H1 (cell line): Measurements from ENCODE around the gene S100A13. TPM values are rescaled to one million over a fixed set of nuclear protein-coding genes. Genes with fewer than 3 reads are reported as not detected.

Source experiments
- CBX8 ChIP-seq: fragments of 300-800, 300-1000 bp; sonication (generic); IDR thresholded peaks from 2 replicates; pipeline ENCODE4 v1.7.1; 2016; ENCODE audit warnings: low read depth, low read length, borderline replicate concordance
- CEBPB ChIP-seq: IDR thresholded peaks from 2 replicates; pipeline ENCODE4 v1.6.1; 2012; ENCODE audit warnings: low read depth, low read length
- CREB1 ChIP-seq: IDR thresholded peaks from 2 replicates; pipeline ENCODE4 v1.6.1; 2012; ENCODE audit warnings: inconsistent platforms
- EGR1 ChIP-seq: IDR thresholded peaks from 2 replicates; pipeline ENCODE4 v1.6.1; 2011; ENCODE audit warnings: low read depth, low read length, borderline replicate concordance
- JUN ChIP-seq: IDR thresholded peaks from 2 replicates; pipeline ENCODE4 v1.6.1; 2011; ENCODE audit warnings: low read depth, mild to moderate bottlenecking, improper control_type of control experiment, low read length
- JUND ChIP-seq: IDR thresholded peaks from 2 replicates; pipeline ENCODE4 v1.6.1; 2011; ENCODE audit warnings: mild to moderate bottlenecking, improper control_type of control experiment, low read length
- KDM4A ChIP-seq: IDR thresholded peaks from one replicate; pipeline ENCODE4 v1.7.1; 2012; ENCODE audit warnings: low read depth, mild to moderate bottlenecking, moderate library complexity, low read length, inconsistent platforms; ENCODE audit not compliant: severe bottlenecking
- KDM5A ChIP-seq: fragments of 200-600 bp; IDR thresholded peaks from 2 replicates; pipeline ENCODE4 v1.7.1; 2012; ENCODE audit warnings: mild to moderate bottlenecking, low read length, inconsistent platforms, mixed read lengths
- MAFK ChIP-seq: IDR thresholded peaks from 2 replicates; pipeline ENCODE4 v1.6.1; 2012; ENCODE audit warnings: low read depth, mild to moderate bottlenecking, improper control_type of control experiment, low read length
- NANOG ChIP-seq: IDR thresholded peaks from 2 replicates; pipeline ENCODE4 v1.6.1; 2011; ENCODE audit warnings: low read length, low read depth, mild to moderate bottlenecking, inconsistent platforms; ENCODE audit not compliant: insufficient read depth, poor library complexity, severe bottlenecking
- NRF1 ChIP-seq: IDR thresholded peaks from 2 replicates; pipeline ENCODE4 v1.6.1; 2011; ENCODE audit warnings: mild to moderate bottlenecking, low read depth, low read length, improper control_type of control experiment
- PHF8 ChIP-seq: fragments of 200-600 bp; sonication (generic); conservative IDR thresholded peaks from 2 replicates; pipeline ENCODE4 v1.7.1; 2012; ENCODE audit warnings: low read depth, mild to moderate bottlenecking, inconsistent platforms, low read length, moderate library complexity
- POU5F1 ChIP-seq: IDR thresholded peaks from 2 replicates; pipeline ENCODE4 v1.6.1; 2011; ENCODE audit warnings: low read depth, mild to moderate bottlenecking, low read length, moderate library complexity
- RFX5 ChIP-seq: IDR thresholded peaks from 2 replicates; pipeline ENCODE4 v1.6.1; 2011; ENCODE audit warnings: low read depth, low read length, improper control_type of control experiment, borderline replicate concordance
- RXRA ChIP-seq: IDR thresholded peaks from 2 replicates; pipeline ENCODE4 v1.6.1; 2011; ENCODE audit warnings: low read depth, mild to moderate bottlenecking, low read length, moderate library complexity; ENCODE audit not compliant: insufficient read depth
- SAP30 ChIP-seq: fragments of 300-600 bp; sonication (generic); IDR thresholded peaks from 2 replicates; pipeline ENCODE4 v1.7.1; 2012; ENCODE audit warnings: low read length, moderate library complexity, mild to moderate bottlenecking, inconsistent platforms; ENCODE audit not compliant: insufficient read depth, insufficient replicate concordance
- SIN3A ChIP-seq, 2 experiments: IDR thresholded peaks in 1 of 2; conservative IDR thresholded peaks in 1 of 2; 2 replicates each; pipeline ENCODE4 v1.6.1; 2011 to 2012; ENCODE audit warnings: low read length in 2 of 2, improper control_type of control experiment in 1 of 2, low read depth in 1 of 2, mild to moderate bottlenecking in 1 of 2
- SP2 ChIP-seq: IDR thresholded peaks from 2 replicates; pipeline ENCODE4 v1.6.1; 2012; ENCODE audit warnings: mild to moderate bottlenecking, low read length, inconsistent platforms
- TBP ChIP-seq: IDR thresholded peaks from 2 replicates; pipeline ENCODE4 v1.6.1; 2011; ENCODE audit warnings: low read depth, low read length, improper control_type of control experiment
- ZNF274 ChIP-seq: IDR thresholded peaks from 2 replicates; pipeline ENCODE4 v1.7.0; 2012; ENCODE audit warnings: low read length, borderline replicate concordance; ENCODE audit errors: extremely low read depth
- polyA plus RNA-seq, 7 experiments: library from polyadenylated mRNA; depleted of rRNA in 3 of 7; stranded (reverse) in 5 of 7; unstranded in 2 of 7; fragments of >200 nt in 5 of 7; fragments of 200-250 nt in 2 of 7; gene quantifications; 1 replicate in 5 of 7; 2 replicates in 1 of 7; 4 replicates in 1 of 7; pipeline versions ENCODE4 v1.2.1 to v1.2.3, GENCODE V29; 2011 to 2013; ENCODE audit warnings: missing spikeins in 2 of 7, mixed read lengths in 2 of 7
- total RNA-seq: library from RNA; stranded (reverse); fragmentation: NEBNext Ultra II Directional; extraction: Animal tissue kit (Norgen Biotek cat#: 25700); gene quantifications from 2 replicates; pipeline ENCODE4 v1.2.1, GENCODE V29; 2021
- TF ChIP-seq, protein P1 (sequence below): IDR thresholded peaks from 2 replicates; pipeline ENCODE4 v1.6.1; 2012; ENCODE audit warnings: inconsistent platforms

Gene S100A13
- total and polyA plus RNA-seq, 2 of the 8 experiments (the other 6 are each of a cell fraction or from before 2014, with no cell fraction given): 63.6 to 127 TPM

DNA sequence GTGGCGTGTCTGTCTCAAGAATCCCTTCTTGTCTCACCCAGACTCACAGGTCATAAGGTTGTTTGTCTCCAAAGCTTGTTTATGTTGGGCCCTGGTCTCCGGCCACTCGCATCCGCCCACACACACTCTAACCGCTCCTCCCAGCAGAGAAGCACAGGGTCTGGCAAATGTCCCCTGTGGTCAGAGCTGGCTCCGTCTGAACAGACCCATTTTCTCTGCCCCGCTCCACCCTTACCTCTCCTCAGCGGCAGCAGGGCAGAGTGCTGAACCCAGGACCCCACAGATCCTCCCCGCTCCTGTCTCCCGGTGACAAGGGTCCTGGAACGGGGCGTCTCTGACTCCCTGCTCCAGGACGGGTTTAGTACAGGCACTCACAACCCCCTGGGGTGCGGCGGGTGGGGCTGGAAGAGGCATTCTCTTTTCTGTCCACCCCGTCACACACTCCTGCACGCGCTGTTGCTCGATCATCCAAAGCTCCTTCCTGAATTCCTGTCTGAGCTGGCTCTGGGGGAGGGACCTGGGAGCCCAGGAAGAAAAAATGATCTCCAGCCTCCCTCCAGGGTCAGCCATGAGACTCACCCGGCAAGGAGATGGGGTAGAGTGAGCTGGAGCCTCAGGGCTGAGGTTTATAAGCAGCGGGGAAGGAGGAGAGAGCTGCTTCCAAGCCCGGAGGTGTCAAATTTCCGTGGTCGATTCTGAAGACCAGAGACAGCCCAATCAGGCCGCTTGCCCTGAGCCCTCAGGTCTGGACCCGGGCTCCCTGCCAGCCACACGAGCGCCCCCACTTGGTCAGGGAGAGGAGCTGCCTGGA lies at the start of gene S100A13 (continued):
- peak in 1 of 2 experiments; percentile 59; a peak in 1 of 4 replicates for TF ChIP-seq SIN3A (conservative IDR thresholded peaks at IDR 0.05 in 1 of 2, IDR thresholded peaks at IDR 0.05 in 1 of 2; ENCODE audit: low read depth in 1 of 2, low read length in 2 of 2)
- no peak for TF ChIP-seq CBX8
- no peak for TF ChIP-seq CEBPB
- no peak for TF ChIP-seq NANOG
- TF ChIP-seq EGR1: peak; percentile 91
- no peak for TF ChIP-seq NRF1
- no peak for TF ChIP-seq POU5F1
- no peak for TF ChIP-seq JUN
- peak; percentile 57; the same call in 1 of the 2 replicates for TF ChIP-seq JUND
- TF ChIP-seq SP2: no peak
- no peak for TF ChIP-seq SAP30
- TF ChIP-seq RXRA: no peak
- no peak for TF ChIP-seq ZNF274
- peak; percentile 97 for TF ChIP-seq TBP
- TF ChIP-seq KDM5A: no peak
- TF ChIP-seq PHF8: peak; percentile 72
- TF ChIP-seq CREB1: no peak
- peak; percentile 70 for TF ChIP-seq KDM4A
- TF ChIP-seq MAFK: no peak
- TF ChIP-seq, protein P1, sequence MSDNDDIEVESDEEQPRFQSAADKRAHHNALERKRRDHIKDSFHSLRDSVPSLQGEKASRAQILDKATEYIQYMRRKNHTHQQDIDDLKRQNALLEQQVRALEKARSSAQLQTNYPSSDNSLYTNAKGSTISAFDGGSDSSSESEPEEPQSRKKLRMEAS: peak; percentile 13; the same call in 1 of the 2 replicates
- TF ChIP-seq RFX5: 0 out of 2 replicates have a peak, but pooled peaks have one; percentile 38
